Dermis microvascular lymphatic vessel endothelial cell (primary cell): ENCODE measurements around the gene GID8. TPM values are rescaled to one million over a fixed set of nuclear protein-coding genes. Genes with fewer than 3 reads are reported as not detected.

Source experiments
- DNase-seq, 2 donors: peaks; one replicate each; pipeline versions ENCODE4 v3.0.0 to v3.0.0-alpha.2; 2010; ENCODE audit warnings: low read depth in 2 of 2
- total RNA-seq: library from RNA; depleted of rRNA; stranded (reverse); fragments of >200 nt; gene quantifications from 2 replicates; pipeline ENCODE4 v1.2.1, GENCODE V29; 2014

Gene GID8
- total RNA-seq, 1 donor from 2014 or later, result 34.8 TPM

- DNase-seq, result no peak
Observed at GRCh38 chr20:62984666-62985443, 46.9 kb downstream of the GID8 start.

GRCh38 chr20:62985444-62985778 lies 47.5 kb downstream of the GID8 start:
- DNase-seq, result no peak

- no peak for DNase-seq
Observed at GRCh38 chr20:62986257-62986800, 48.4 kb downstream of the GID8 start.

- DNase-seq, result no peak
Observed at GRCh38 chr20:62987114-62987513, 49.2 kb downstream of the GID8 start.

- no peak for DNase-seq
Observed at GRCh38 chr20:62989201-62989601, 51.3 kb downstream of the GID8 start.

- DNase-seq, result no peak
Observed at GRCh38 chr20:62990306-62990825, 52.4 kb downstream of the GID8 start.

- DNase-seq, result no peak
Observed at GRCh38 chr20:62991196-62991807, 53.4 kb downstream of the GID8 start.

- DNase-seq, result no peak
Observed at GRCh38 chr20:62991863-62992262, 53.9 kb downstream of the GID8 start.

GRCh38 chr20:62993856-62994494 lies 56.0 kb downstream of the GID8 start:
- DNase-seq, result no peak

- no peak for DNase-seq
Observed at GRCh38 chr20:62994869-62995281, 56.9 kb downstream of the GID8 start.

GRCh38 chr20:62995481-62995880 lies 57.5 kb downstream of the GID8 start:
- no peak for DNase-seq

GRCh38 chr20:62995898-62996595 lies 58.1 kb downstream of the GID8 start:
- DNase-seq, result no peak

- DNase-seq, result no peak
Observed at GRCh38 chr20:62996596-62996982, 58.6 kb downstream of the GID8 start.

GRCh38 chr20:62997417-62998035 lies 59.6 kb downstream of the GID8 start:
- no peak for DNase-seq

Other genes starting within 250 kb of the GID8 start
- gene NTSR1, start 229.3 kb upstream of the GID8 start, total RNA-seq, result under 0.01 TPM in 2 replicates
- gene MRGBP, start 141.7 kb upstream of the GID8 start, total RNA-seq, result 15.4 and 17.1 TPM in 2 replicates
- 18.2 and 29.2 TPM in 2 replicates for gene OGFR, start 133.3 kb upstream of the GID8 start, total RNA-seq
- 0.38 and 1.0 TPM in 2 replicates for gene COL9A3, start 121.1 kb upstream of the GID8 start, total RNA-seq
- gene TCFL5, start 76.3 kb upstream of the GID8 start, total RNA-seq, result 9.5 and 10.1 TPM in 2 replicates
- 20.4 and 29.5 TPM in 2 replicates for gene DIDO1, start 11.6 kb upstream of the GID8 start, total RNA-seq
- 5.4 and 6.2 TPM in 2 replicates for gene SLC17A9, start 14.6 kb downstream of the GID8 start, total RNA-seq
- not detected in 2 replicates for gene BHLHE23, start 68.8 kb downstream of the GID8 start, total RNA-seq